ENCODE measurements around the gene SLC16A5.
"Not testable (repeated sequence)": the region's sequence is repeated elsewhere in the genome, so short reads cannot be mapped to it uniquely, and the experiment has no call there.

Gene SLC16A5

DNA sequence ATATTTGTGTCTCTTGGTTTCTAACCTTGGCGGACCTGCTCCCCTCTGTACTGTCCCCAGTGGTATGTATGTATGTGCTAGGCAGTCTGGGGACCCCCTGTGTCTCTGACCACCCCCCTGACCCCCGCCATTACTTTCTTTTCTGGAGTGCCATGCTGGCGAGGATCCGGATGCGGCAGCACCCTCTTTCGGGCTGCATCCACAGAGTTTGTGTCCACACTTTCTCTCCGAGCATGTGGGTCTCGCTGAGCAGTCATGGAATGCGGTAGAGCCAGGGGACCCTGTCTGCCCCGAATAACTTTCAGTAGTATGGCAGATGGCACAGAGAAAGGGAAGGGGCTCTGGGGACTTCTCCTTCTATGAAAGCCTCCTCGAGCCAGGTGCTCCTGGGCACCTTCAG is 23.7 kb upstream of the SLC16A5 start:
- DNase-seq (ENCODE audit: low spot score): no peak

DNA sequence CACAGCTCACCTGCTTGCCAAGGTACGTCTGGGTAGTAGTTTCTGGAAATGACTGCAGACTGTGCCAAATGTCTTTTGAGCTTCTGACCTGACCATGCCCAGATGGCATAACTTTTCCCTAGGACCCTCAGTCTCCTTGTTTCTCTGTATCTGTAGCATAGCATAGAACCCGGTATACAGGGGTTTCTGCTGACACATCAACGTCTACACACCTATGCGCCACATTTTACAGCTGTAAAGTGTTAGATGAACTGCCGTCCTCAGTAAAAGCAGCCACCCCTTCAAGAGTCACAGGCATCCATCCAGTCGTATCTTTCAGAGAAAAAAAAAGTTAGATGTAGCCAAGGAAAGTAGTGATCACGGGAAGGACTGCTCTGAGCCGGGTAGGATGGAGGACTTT is 23.3 kb upstream of the SLC16A5 start:
- no peak for DNase-seq (ENCODE audit: low spot score)

- no peak for DNase-seq (ENCODE audit: low spot score)
Observed at GRCh38 chr17:75064867-75065561, 22.7 kb upstream of the SLC16A5 start.

DNA sequence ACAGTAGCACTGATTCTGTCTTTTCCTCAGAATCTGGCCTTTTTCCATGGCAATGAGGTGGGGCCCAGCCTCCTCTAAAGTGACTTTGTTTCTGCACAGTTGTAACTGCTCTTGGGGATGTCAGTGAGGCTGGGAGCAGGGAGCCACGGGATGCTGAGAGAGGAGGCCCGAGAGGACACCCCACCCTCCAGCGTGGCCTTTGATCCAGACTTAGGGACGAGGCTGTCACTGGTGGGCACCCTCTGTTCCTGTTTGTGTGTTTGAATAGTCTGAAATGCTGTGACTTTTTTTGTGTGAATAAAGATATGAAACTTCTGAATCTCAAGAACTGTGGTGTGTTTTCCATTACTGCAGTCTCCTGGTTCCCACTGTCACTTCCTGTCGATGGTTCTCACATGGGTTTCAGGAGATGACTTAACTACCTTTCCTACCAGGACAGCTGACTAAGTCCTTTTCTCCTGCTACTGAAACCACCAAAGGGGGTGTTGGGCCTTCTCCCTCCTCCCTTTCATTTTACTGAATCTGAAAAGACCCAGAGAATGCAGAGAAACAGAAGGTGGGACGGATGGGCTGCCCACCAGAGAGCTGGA is 22.1 kb upstream of the SLC16A5 start:
- peak; percentile 55 for DNase-seq (ENCODE audit: low spot score)

DNA sequence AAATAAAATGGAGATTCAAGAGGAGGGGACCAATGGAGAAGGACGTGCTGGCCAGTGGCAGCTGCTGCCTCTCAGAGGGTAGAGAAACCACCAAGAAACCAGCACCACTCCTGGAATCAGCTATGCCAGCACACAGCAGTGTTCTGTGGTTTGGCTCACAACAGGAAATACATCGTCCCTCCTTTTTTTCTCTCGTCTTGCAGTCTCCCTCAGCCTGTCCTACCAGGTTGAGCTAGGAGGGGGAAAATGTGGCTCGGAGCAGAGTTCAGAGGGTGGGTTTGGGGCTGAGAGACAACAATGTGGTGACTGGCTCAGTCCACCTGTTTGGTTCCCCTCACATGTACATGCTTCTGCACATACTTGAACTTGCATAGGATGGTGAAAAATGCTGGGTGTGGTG is 19.9 kb upstream of the SLC16A5 start:
- no peak for DNase-seq (ENCODE audit: low spot score)

- DNase-seq (ENCODE audit: low spot score): no peak
Observed at GRCh38 chr17:75068750-75069149, 19.0 kb upstream of the SLC16A5 start.

DNA sequence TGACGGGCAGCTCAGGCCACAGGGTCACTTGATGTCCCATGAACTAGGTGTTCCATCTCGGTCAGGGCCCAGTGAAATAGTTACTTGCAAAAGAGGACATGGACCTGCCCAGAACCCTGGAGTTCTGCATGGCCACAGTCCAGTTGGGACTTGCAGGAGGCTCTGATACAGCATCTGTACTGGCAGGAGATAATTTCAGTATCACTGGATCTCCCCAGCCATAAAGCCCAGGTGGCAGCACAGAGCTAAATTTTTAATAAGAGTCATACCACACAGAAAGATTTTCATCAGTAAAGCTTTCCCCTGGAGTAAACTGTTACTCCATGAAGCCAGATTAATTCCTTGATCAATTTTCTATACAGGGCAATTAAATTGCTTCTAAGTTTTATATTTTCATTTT is 18.0 kb upstream of the SLC16A5 start:
- DNase-seq (ENCODE audit: low spot score): no peak

DNA sequence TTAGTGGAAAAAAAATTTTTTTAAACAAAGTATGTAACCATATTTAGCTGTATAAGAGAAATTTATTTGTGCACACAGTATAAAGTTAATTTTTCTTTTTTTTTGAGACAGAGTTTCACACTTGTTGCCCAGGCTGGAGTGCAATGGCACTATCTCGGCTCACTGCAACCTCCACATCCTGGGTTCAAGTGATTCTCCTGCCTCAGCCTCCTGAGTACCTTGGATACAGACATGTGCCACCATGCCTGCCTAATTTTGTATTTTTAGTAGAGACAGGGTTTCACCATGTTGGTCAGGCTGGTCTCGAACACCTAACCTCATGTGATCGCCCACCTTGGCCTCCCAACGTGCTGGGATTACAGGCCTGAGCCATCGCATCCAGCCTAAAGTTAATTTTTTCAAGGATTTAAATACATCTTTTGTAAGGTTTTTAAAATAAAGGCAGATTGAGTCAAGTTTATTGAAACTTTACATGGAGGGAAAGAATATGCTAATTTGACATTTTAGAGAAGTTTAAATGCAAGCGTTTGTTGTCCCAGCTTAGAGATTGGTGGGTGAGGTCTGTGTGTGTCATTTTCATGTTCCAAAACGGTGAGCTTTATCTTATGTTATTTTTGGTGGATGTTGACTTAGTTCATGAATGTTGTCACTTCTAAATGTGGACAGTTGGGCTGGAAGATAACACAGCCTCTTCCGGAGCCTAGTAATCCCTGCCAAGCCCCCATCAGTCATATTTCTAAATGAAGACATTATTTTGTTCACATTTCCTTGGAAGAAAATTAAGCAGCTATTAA is 16.1 kb upstream of the SLC16A5 start:
- not testable (repeated sequence) for DNase-seq (ENCODE audit: low spot score)

DNA sequence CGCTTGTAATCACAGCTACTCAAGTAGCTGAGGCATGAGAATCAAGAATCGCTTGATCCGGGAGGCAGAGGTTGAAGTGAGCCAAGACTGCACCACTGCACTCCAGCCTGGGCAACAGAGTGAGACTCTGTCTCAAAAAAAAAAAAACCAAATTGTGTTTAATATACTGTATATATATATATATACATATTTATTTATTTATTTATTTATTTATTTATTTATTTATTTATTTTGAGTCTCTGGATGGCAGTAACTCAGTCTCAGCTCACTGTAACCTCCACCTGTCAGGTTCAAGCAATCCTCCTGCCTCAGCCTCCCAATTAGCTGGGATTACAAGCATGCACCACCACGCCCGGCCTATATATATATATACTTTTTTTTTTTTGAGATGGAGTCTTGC is 14.8 kb upstream of the SLC16A5 start:
- not testable (repeated sequence) for DNase-seq (ENCODE audit: low spot score)

DNA sequence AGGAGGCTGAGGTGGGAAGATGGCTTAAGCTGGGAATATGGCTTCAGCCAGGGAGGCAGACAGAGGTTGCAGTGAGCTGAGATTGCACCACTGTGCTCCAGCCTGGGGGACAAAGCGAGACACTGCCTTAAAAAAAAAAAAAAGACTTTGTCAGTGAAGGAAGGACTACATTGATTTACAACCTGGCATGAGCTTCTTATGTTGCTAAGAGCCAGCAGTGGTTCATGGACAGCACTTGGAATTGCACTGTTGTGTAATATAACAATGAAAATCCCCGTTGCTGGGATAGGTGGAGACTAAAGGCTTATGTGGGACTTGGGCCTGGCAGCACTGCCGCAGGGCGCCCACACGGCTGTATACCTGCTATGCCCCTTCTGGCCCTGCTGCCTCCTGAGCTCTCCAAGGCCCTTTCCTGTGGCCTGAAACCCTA is 14.1 kb upstream of the SLC16A5 start:
- DNase-seq (ENCODE audit: low spot score): no peak

DNA sequence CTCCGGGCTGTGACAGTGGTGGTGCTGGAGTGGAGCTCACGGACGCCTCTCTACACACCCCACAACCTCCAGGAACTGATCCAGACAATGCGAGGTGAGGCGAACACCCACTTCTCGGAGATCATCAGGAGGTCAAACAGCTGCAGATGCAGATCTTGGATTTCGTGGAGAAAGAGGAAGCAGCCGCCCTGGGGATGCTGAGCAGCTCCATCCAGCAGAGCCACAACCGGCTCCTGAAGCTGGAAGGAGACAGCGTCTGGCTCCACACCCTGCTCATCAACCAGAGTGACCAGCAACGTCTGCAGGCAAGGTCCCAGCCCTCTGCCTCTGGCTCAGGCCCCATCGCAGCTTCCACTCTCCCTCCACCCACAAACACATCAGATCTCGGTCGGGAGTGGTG is 13.2 kb upstream of the SLC16A5 start:
- DNase-seq (ENCODE audit: low spot score): no peak

- DNase-seq (ENCODE audit: low spot score): no peak
Observed at GRCh38 chr17:75075597-75076336, 12.0 kb upstream of the SLC16A5 start.

DNA sequence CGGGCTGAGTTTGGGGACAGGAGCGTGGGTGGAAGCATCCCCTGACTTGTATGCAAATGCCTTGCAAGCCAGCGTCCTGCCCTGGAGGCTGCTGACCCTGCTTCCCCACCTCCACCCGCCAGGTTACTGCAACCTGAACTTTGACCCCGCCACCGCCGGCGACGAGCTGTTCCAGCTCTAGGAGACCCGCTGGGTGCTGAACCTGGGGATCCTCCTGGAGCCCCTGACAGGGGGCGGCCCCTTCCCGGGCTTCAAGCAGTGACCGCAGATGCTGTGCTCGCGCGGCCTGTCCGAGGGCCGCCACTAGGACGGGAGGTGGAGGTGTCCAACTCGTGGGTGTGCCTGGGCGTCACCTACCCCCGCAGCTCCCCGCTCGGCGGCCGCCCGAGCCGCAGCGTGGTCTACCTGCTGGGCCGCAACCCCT is 10.7 kb upstream of the SLC16A5 start:
- DNase-seq (ENCODE audit: low spot score): no peak

GRCh38 chr17:75077496-75078283 is 10.1 kb upstream of the SLC16A5 start:
- peak; percentile 64 for DNase-seq (ENCODE audit: low spot score)

- peak; percentile 95 for DNase-seq (ENCODE audit: low spot score)
Observed at GRCh38 chr17:75078284-75079022, 9.3 kb upstream of the SLC16A5 start.

DNA sequence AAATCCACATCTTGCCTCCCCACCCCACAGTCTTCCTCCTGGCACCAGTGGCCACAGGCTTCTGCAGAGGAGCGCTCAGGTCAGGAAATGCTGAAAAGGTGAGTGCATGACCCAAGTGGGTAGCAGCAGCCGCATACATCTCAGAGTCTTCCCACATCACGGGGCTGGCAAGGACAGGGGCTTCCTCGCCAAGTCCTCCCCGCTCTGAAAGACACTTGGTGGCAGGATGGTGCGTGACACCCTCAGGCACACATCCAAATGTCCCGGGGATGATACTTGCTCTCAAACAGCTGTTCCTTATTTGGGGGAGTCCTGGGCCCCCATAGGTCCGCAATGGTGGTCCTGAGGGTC is 8.8 kb upstream of the SLC16A5 start:
- DNase-seq (ENCODE audit: low spot score): no peak

DNA sequence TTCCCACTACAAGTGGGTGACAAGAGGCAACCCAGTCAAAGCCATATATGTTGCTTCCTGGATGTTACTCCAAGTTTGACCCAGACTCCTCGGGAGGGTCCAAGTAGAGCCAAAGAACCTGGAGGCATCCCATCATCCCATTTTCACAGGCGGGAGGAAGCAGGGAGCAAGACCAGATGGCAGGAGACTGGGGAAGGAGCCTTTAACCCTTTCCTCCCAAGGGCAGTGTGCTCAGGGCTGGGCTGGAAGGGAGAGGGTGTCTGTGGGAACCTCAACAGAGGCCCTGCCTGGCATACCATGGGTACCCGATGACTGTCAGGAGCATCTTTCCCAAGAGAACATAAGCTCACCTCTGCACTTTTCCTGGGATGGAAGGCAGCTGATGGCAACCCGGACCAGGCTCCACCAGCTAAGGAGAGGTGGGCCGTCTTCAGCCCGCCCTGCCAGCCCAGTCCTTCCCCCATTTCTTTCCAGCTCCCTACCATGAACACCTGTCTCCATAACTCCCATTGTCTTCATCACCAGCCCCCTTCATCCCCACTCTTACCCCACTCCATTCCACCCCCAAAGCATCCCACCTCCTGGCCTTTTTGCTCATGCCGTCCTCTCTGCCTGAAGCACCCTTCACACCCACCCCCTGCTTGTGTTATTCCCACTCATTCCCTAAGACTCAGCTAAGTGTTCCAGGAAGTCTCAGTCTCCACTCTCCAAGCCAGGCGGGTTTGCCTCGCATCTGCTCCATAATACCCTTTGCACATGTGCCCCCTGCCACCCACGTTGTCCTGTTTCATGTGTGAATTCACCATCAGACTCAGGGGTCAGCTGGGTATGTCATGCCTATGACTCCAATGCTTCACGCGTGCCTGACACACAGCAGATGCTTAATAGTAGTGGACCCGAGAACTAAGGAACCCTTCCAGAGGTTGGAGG is 5.9 kb upstream of the SLC16A5 start:
- no peak for DNase-seq (ENCODE audit: low spot score)

DNA sequence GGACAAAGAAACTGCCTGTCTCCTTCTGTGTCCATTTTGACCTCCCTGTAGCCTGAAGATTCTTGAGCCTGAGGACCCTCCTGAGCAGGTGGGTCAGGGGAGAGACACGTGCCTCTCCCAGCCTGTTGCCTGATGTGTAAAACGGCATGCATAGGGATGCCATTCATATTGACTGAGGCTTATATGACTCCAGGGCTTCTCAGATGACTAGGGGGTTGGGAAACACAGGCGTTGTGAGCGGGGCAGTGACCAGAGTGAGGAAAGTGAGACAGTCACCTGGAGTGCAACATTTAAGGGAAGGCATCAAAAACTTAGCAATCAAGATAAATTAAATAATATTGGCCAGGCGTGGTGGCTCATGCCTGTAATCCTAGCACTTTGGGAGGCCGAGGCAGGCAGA is 5.1 kb upstream of the SLC16A5 start:
- no peak for DNase-seq (ENCODE audit: low spot score)

- DNase-seq (ENCODE audit: low spot score): peak; percentile 72
Observed at GRCh38 chr17:75084039-75084660, 3.6 kb upstream of the SLC16A5 start.
